Measurements from ENCODE around the gene GALNT9.
A peak's percentile ranks its signal among the peaks of the same experiment; 100 is the strongest.

The GALNT9 gene

DNA sequence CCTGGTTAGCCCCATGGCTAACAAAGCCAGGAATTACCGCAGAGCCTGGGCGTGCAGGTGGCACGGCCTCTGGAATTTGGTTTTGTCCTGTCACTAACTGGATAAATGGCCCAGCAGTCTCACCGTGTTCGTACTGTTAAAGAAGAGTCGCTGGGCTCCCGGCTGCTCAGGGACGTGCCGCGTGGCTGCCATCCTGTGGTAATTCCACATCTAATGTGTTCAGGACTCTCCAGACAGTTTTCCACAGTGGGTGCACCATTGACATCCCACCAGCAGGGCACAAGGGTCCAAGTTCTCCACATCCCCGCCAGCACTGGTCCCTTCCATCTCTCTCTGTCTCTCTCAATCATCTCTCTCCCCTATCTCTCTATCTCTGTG lies 165.5 kb downstream of the GALNT9 start:
- H3K27me3 ChIP-seq (ENCODE audit: control insufficient read depth in 3 of 3, insufficient read depth in 3 of 3, low read depth in 1 of 3, low read length in 3 of 3), result peaks cover 0 to 10% (median 0%) of the 10 kb centered on the region in 3 experiments
- H3K27ac ChIP-seq (replicated peaks; ENCODE audit: low read length), result no peak overlapping the region
- no CpG with 5 or more reads among the region's 11 CpGs for WGBS, 2 donors (ENCODE audit: extremely low coverage in 2 of 2, insufficient read length in 2 of 2, insufficient replicate concordance in 1 of 2)
- H2BK5ac ChIP-seq (ENCODE audit: low read length), result no peak overlapping the region
- no peaks in the 10 kb centered on the region for H3K36me3 ChIP-seq (replicated peaks in 1 of 2; ENCODE audit: control insufficient read depth in 2 of 2, insufficient read depth in 2 of 2, low read length in 2 of 2)
- H3K4me1 ChIP-seq (ENCODE audit: control insufficient read depth in 2 of 2, insufficient read depth in 1 of 2, low read depth in 1 of 2, low read length in 2 of 2), result peaks cover 0 to 2% of the 10 kb centered on the region in 2 donors
- H3K9me3 ChIP-seq (replicated peaks in 1 of 2; ENCODE audit: control insufficient read depth in 2 of 2, insufficient read depth in 1 of 2, low read depth in 1 of 2, low read length in 2 of 2), result no peaks in the 10 kb centered on the region
- H3K79me1 ChIP-seq (ENCODE audit: low read depth, low read length), result peaks cover 6% of the 10 kb centered on the region
- no peak overlapping the region for H4K8ac ChIP-seq (ENCODE audit: low read depth, low read length)
- no peak overlapping the region for H3K4me2 ChIP-seq (ENCODE audit: insufficient read depth, low read length, poor library complexity, severe bottlenecking)
- no peak overlapping the region for H3K14ac ChIP-seq (ENCODE audit: low read length)
- H3K18ac ChIP-seq (ENCODE audit: low read length), result no peak overlapping the region
- H2BK12ac ChIP-seq (ENCODE audit: low read length), result no peak overlapping the region
- H2BK15ac ChIP-seq (ENCODE audit: low read length), result no peak overlapping the region
- no peak overlapping the region for H4K91ac ChIP-seq (ENCODE audit: low read depth, low read length, poor library complexity)
- no peak overlapping the region for H3K4me3 ChIP-seq (ENCODE audit: low read length in 2 of 2)
- H2AK5ac ChIP-seq (ENCODE audit: low read depth, low read length), result no peak overlapping the region
- no peak overlapping the region for H2AFZ ChIP-seq (ENCODE audit: low read length)
- no peak for DNase-seq (ENCODE audit: low spot score)
- no peak overlapping the region for H3K4ac ChIP-seq (ENCODE audit: low read length)
- H2BK120ac ChIP-seq (ENCODE audit: low read depth, low read length), result no peak overlapping the region
- H3K23ac ChIP-seq (ENCODE audit: low read depth, low read length, poor library complexity), result no peak overlapping the region
- H3K9ac ChIP-seq (ENCODE audit: low read depth, low read length, poor library complexity), result no peak overlapping the region

GRCh38 chr12:132163041-132163910 lies 166.1 kb downstream of the GALNT9 start:
- H3K4me3 ChIP-seq (ENCODE audit: low read length in 2 of 2), result peak overlapping the region in 1 of 2 donors; percentile 9
- DNase-seq (ENCODE audit: low spot score), result no peak
- H4K8ac ChIP-seq (ENCODE audit: low read depth, low read length), result peak overlapping the region; percentile 43
- H3K4me2 ChIP-seq (ENCODE audit: insufficient read depth, low read length, poor library complexity, severe bottlenecking), result no peak overlapping the region
- H3K27me3 ChIP-seq (ENCODE audit: control insufficient read depth in 3 of 3, insufficient read depth in 3 of 3, low read depth in 1 of 3, low read length in 3 of 3), result peaks cover 0 to 10% (median 0%) of the 10 kb centered on the region in 3 experiments
- H3K4me1 ChIP-seq (ENCODE audit: control insufficient read depth in 2 of 2, insufficient read depth in 1 of 2, low read depth in 1 of 2, low read length in 2 of 2), result peaks cover 0 to 2% of the 10 kb centered on the region in 2 donors
- peak overlapping the region; percentile 3 for H3K9ac ChIP-seq (ENCODE audit: low read depth, low read length, poor library complexity)
- no peak overlapping the region for H3K4ac ChIP-seq (ENCODE audit: low read length)
- no peak overlapping the region for H2AFZ ChIP-seq (ENCODE audit: low read length)
- H3K79me1 ChIP-seq (ENCODE audit: low read depth, low read length), result peaks cover 5% of the 10 kb centered on the region
- H3K9me3 ChIP-seq (replicated peaks in 1 of 2; ENCODE audit: control insufficient read depth in 2 of 2, insufficient read depth in 1 of 2, low read depth in 1 of 2, low read length in 2 of 2), result peaks cover 0 to 2% of the 10 kb centered on the region in 2 donors
- H2AK5ac ChIP-seq (ENCODE audit: low read depth, low read length), result peak overlapping the region; percentile 56
- H4K91ac ChIP-seq (ENCODE audit: low read depth, low read length, poor library complexity), result no peak overlapping the region
- H2BK120ac ChIP-seq (ENCODE audit: low read depth, low read length), result no peak overlapping the region
- no peak overlapping the region for H3K27ac ChIP-seq (replicated peaks; ENCODE audit: low read length)
- H3K18ac ChIP-seq (ENCODE audit: low read length), result peak overlapping the region; percentile 71
- H2BK15ac ChIP-seq (ENCODE audit: low read length), result no peak overlapping the region
- H2BK12ac ChIP-seq (ENCODE audit: low read length), result no peak overlapping the region
- peak overlapping the region; percentile 71 for H3K14ac ChIP-seq (ENCODE audit: low read length)
- WGBS, 2 donors (ENCODE audit: extremely low coverage in 2 of 2, insufficient read length in 2 of 2, insufficient replicate concordance in 1 of 2), result no CpG with 5 or more reads among the region's 26 CpGs
- peak overlapping the region; percentile 89 for H3K23ac ChIP-seq (ENCODE audit: low read depth, low read length, poor library complexity)
- no peak overlapping the region for H2BK5ac ChIP-seq (ENCODE audit: low read length)
- peaks cover 0 to 2% of the 10 kb centered on the region in 2 donors for H3K36me3 ChIP-seq (replicated peaks in 1 of 2; ENCODE audit: control insufficient read depth in 2 of 2, insufficient read depth in 2 of 2, low read length in 2 of 2)

- Histone ChIP-seq H4K8ac (ENCODE audit: low read depth, low read length) (no peak overlapping the region), H3K4me3 (ENCODE audit: low read length in 2 of 2) (no peak overlapping the region), H3K27me3 (ENCODE audit: control insufficient read depth in 3 of 3, insufficient read depth in 3 of 3, low read depth in 1 of 3, low read length in 3 of 3) (peaks cover 0 to 10% (median 0%) of the 10 kb centered on the region in 3 experiments), H3K9me3 (replicated peaks in 1 of 2; ENCODE audit: control insufficient read depth in 2 of 2, insufficient read depth in 1 of 2, low read depth in 1 of 2, low read length in 2 of 2) (peaks cover 0 to 7% of the 10 kb centered on the region in 2 donors), H2BK5ac (ENCODE audit: low read length) (no peak overlapping the region), H2AFZ (ENCODE audit: low read length) (no peak overlapping the region), H3K27ac (replicated peaks; ENCODE audit: low read length) (no peak overlapping the region), H2BK120ac (ENCODE audit: low read depth, low read length) (no peak overlapping the region), H3K14ac (ENCODE audit: low read length) (no peak overlapping the region), H3K4me1 (ENCODE audit: control insufficient read depth in 2 of 2, insufficient read depth in 1 of 2, low read depth in 1 of 2, low read length in 2 of 2) (peaks cover 0 to 2% of the 10 kb centered on the region in 2 donors), H2BK12ac (ENCODE audit: low read length) (no peak overlapping the region), H3K4ac (ENCODE audit: low read length) (no peak overlapping the region), H3K36me3 (replicated peaks in 1 of 2; ENCODE audit: control insufficient read depth in 2 of 2, insufficient read depth in 2 of 2, low read length in 2 of 2) (peaks cover 0 to 9% of the 10 kb centered on the region in 2 donors), H2AK5ac (ENCODE audit: low read depth, low read length) (peak overlapping the region; percentile 56), H2BK15ac (ENCODE audit: low read length) (no peak overlapping the region), H3K9ac (ENCODE audit: low read depth, low read length, poor library complexity) (no peak overlapping the region), H3K18ac (ENCODE audit: low read length) (peak overlapping the region; percentile 71), H4K91ac (ENCODE audit: low read depth, low read length, poor library complexity) (no peak overlapping the region), H3K4me2 (ENCODE audit: insufficient read depth, low read length, poor library complexity, severe bottlenecking) (no peak overlapping the region), H3K23ac (ENCODE audit: low read depth, low read length, poor library complexity) (peak overlapping the region; percentile 87), H3K79me1 (ENCODE audit: low read depth, low read length) (peaks cover 3% of the 10 kb centered on the region)
- WGBS, 2 donors (ENCODE audit: extremely low coverage in 2 of 2, insufficient read length in 2 of 2, insufficient replicate concordance in 1 of 2), result no CpG with 5 or more reads among the region's 17 CpGs
- DNase-seq (ENCODE audit: low spot score), result no peak
Measured at GRCh38 chr12:132162508-132163031, 166.8 kb downstream of the GALNT9 start.

- no peak overlapping the region for H3K4ac ChIP-seq (ENCODE audit: low read length)
- no peak overlapping the region for H3K18ac ChIP-seq (ENCODE audit: low read length)
- no peak overlapping the region for H3K27ac ChIP-seq (replicated peaks; ENCODE audit: low read length)
- no peak overlapping the region for H2BK120ac ChIP-seq (ENCODE audit: low read depth, low read length)
- no peak overlapping the region for H2BK15ac ChIP-seq (ENCODE audit: low read length)
- H2BK5ac ChIP-seq (ENCODE audit: low read length), result no peak overlapping the region
- H3K36me3 ChIP-seq (replicated peaks in 1 of 2; ENCODE audit: control insufficient read depth in 2 of 2, insufficient read depth in 2 of 2, low read length in 2 of 2), result peaks cover 3 to 15% of the 10 kb centered on the region in 2 donors
- peak overlapping the region; percentile 87 for H3K23ac ChIP-seq (ENCODE audit: low read depth, low read length, poor library complexity)
- H3K4me2 ChIP-seq (ENCODE audit: insufficient read depth, low read length, poor library complexity, severe bottlenecking), result no peak overlapping the region
- H4K8ac ChIP-seq (ENCODE audit: low read depth, low read length), result no peak overlapping the region
- H4K91ac ChIP-seq (ENCODE audit: low read depth, low read length, poor library complexity), result no peak overlapping the region
- peaks cover 3% of the 10 kb centered on the region for H3K79me1 ChIP-seq (ENCODE audit: low read depth, low read length)
- no peak for DNase-seq (ENCODE audit: low spot score)
- peaks cover 0 to 10% (median 0%) of the 10 kb centered on the region in 3 experiments for H3K27me3 ChIP-seq (ENCODE audit: control insufficient read depth in 3 of 3, insufficient read depth in 3 of 3, low read depth in 1 of 3, low read length in 3 of 3)
- no peak overlapping the region for H2AFZ ChIP-seq (ENCODE audit: low read length)
- no peak overlapping the region for H3K14ac ChIP-seq (ENCODE audit: low read length)
- no peak overlapping the region for H3K4me3 ChIP-seq (ENCODE audit: low read length in 2 of 2)
- no peak overlapping the region for H3K9ac ChIP-seq (ENCODE audit: low read depth, low read length, poor library complexity)
- no CpG with 5 or more reads among the region's 17 CpGs for WGBS, 2 donors (ENCODE audit: extremely low coverage in 2 of 2, insufficient read length in 2 of 2, insufficient replicate concordance in 1 of 2)
- peaks cover 0 to 3% of the 10 kb centered on the region in 2 donors for H3K4me1 ChIP-seq (ENCODE audit: control insufficient read depth in 2 of 2, insufficient read depth in 1 of 2, low read depth in 1 of 2, low read length in 2 of 2)
- no peak overlapping the region for H2AK5ac ChIP-seq (ENCODE audit: low read depth, low read length)
- H3K9me3 ChIP-seq (replicated peaks in 1 of 2; ENCODE audit: control insufficient read depth in 2 of 2, insufficient read depth in 1 of 2, low read depth in 1 of 2, low read length in 2 of 2), result peaks cover 3 to 12% of the 10 kb centered on the region in 2 donors
- H2BK12ac ChIP-seq (ENCODE audit: low read length), result no peak overlapping the region
Measured at GRCh38 chr12:132161796-132162507, 167.4 kb downstream of the GALNT9 start.
